GF-D8 (cell line): ENCODE measurements around the gene SLC22A12.

Source experiments
- DNase-seq: peaks from one replicate; lab custom pipeline; 2025; lab: John Stamatoyannopoulos, UW

SLC22A12 gene

GRCh38 chr11:64626637-64627036 lies 35.6 kb downstream of the SLC22A12 start:
- no peak for DNase-seq

GRCh38 chr11:64627371-64627770 lies 36.4 kb downstream of the SLC22A12 start:
- no peak for DNase-seq

- no peak for DNase-seq
These were observed 37.6 kb downstream of the SLC22A12 start for GRCh38 chr11:64628596-64628995.

- DNase-seq: no peak
These were observed 38.1 kb downstream of the SLC22A12 start for GRCh38 chr11:64629103-64629502.

GRCh38 chr11:64629796-64630562 lies 39.0 kb downstream of the SLC22A12 start:
- no peak for DNase-seq

DNA sequence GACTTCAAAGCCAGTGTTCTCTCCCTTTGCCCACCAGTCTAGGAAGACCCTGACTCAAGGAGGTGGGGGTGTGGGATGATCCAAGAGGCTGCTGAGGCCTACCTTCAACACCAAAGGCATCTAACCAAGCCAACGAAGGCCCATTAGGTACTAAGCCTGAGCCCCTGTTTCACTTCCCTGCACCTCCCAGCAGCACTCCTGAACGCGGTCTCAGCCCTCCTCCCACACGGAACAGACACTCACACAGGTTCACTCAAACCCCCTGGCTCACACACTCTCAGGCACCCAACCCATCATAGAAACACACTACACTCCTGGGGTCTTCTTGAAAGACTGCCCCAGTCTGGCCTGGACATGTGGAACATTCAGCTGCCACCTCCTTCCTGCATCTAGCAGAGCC lies 40.7 kb downstream of the SLC22A12 start:
- no peak for DNase-seq

GRCh38 chr11:64632237-64632636 lies 41.2 kb downstream of the SLC22A12 start:
- no peak for DNase-seq

GRCh38 chr11:64632654-64633053 lies 41.6 kb downstream of the SLC22A12 start:
- no peak for DNase-seq

DNA sequence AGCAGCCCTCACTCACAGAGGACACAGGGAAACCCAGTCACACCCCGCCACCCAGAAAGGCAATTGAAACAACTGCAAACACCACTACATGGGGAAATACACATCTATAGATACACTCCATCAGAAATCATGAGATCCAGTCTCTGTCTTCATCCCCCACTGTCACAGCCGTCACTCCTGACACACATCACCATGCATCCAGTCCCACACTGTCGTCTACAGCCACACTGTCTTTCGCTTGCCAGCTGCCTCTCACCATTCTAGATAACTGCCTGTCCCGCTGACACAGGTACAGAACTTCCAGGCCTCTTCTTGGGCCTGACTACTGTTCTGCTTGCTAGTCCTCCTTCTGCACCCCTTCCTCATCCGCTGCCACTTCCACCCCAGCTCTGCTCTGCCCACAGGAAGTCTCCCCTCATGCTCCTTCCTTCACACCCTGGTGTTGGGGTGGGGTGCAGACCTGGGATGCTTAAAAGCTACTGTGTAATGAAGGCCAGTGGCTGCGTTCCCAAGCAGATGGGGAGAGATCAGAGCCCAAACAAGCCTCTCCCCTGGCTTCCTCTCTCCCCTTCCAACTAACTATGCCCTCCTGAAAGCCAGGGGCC lies 42.6 kb downstream of the SLC22A12 start:
- DNase-seq: no peak

GRCh38 chr11:64637334-64638017 lies 46.5 kb downstream of the SLC22A12 start:
- no peak for DNase-seq

- no peak for DNase-seq
These were observed 47.1 kb downstream of the SLC22A12 start for GRCh38 chr11:64638018-64638665.

- no peak for DNase-seq
These were observed 47.8 kb downstream of the SLC22A12 start for GRCh38 chr11:64638829-64639228.

DNA sequence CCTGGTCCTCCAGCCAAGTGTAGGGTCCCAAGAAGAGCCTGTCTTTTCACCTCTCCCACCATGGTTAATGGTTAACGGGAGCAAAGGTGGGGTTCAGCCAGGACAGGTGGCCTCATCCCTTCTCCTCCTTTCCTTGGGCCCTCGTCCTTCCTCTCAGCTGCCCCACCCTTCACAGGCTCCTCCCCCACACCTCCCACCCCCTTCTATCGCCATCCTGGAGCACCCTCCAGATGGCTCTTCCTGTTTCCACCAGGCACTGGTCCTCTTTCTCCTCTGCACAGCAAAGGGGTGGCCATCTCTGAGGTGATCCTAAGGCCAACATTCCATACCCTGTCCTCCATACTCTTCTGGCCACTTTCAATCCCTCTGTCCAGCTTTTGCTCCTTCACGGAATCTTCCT lies 48.9 kb downstream of the SLC22A12 start:
- DNase-seq: no peak

GRCh38 chr11:64641596-64642417 lies 50.8 kb downstream of the SLC22A12 start:
- DNase-seq: no peak

- DNase-seq: no peak
These were observed 51.4 kb downstream of the SLC22A12 start for GRCh38 chr11:64642418-64642735.

DNA sequence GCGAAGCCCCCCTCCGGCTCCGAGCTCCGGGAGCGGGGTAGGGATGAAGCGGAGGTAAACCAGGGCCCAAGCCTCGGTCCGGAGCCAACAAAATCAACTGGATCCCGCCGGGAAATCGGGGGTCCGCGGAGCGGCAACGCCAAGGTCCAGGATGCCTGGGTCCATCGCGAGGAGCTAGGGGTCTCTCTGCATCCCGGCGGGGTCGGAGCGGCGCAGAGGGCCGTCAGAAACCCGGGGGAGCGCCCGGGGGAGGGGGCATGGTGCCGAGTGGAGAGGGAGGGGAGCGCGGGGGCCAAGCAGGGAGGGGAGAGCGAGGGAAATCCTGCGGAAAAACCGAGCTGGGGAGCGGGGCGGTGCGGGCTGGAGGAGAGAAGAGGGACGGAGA lies 51.8 kb downstream of the SLC22A12 start:
- DNase-seq: no peak

DNA sequence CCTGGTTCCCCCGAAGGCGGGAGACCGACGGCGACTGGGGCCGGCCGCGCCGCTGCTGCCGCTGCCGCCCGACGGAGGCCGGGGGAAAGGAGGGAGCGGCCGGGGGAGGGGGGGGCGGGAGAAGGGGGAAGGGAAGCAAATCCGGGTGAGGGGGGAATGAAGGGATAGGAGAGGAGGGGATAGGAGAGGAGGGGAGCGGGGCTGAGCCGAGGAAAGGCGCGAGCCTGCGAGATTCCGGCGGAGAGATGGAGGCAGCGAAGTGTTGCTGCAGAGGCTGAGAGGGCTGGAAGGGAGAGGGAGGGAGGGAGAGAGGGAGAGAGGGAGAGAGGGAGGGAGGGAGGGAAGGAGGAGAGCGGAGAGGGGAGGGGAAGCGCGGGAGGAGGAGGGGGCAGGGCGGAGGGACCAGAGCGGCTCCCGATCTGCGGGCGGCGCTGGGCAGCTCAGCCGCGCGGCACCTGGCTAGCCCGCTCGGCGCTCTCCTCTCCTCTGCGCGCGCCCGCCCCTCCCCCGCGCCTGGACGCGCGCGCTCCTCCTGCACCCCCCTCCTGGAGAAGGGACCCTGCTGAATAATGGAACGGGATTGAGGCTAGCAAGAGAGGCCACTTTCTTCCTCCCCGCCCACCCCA lies 52.3 kb downstream of the SLC22A12 start:
- DNase-seq: no peak

GRCh38 chr11:64643920-64644646 lies 53.1 kb downstream of the SLC22A12 start:
- DNase-seq: no peak

DNA sequence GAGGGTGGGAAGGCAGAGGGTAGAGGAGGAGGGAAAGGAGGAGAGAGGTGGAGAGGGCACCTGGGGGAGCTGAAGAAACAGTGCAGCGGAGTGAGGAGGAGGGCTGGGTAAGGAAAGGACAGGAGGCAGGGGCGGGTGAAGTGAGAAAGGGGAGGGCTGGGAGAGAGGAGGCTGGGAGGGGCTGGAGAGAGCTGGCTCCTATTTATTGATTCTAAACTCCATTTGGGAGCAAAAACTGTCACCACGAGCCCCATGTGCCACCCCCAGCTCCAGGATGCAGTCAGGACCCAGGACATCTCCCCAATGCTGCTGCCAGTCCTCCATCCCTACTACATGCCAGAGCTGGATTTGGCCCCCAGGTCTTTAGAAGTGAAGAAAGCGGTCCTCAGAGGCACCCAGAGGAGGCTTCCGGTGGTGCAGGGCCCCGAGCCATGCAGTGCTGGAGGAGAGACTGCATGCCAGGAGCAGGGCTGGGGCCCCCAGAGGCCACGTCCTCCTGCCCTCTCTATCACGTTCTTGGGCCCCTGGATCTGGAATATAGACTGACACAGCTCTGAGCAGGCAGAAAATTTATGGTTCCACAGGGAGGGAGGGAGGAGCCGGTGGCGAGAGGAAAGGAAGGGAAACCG lies 53.7 kb downstream of the SLC22A12 start:
- DNase-seq: no peak

DNA sequence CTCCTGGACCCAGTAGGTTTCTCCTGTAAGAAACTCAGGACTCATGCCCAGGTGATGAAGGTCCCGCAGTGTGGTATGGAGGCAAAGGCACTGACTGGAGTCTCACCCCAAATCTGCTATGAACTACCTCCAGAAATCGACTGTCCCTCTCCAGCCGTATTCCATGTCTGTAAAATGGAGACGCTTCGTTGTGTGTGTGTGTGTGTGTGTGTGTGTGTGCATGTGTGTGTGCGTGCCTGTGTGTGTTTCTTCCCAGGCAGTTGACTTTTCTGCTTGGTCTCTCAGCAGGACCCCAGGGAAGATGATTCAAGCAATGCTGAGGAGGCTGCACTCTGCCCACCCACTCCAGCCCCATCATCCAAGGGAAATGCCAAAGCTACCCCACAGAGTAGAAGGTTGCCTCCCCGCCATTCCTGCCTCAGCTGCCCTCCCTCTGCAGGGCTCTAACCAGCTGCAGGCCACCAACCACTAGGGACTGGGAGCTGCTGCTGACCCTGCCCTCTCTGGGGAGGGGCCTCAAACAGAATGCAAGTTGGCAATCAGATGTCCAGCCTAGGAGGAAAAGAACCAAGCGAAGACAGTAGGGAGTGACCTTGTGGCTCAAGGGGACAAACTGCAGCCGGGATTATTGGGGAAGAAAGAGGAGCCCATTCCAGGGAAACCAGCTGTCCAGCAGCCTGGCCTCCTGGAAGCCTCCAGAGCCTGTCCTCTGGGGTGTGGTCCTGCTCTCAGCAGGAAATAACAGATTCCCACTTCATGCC lies 56.2 kb downstream of the SLC22A12 start:
- no peak for DNase-seq
